ENCODE data around the gene METRNL. TPM values are rescaled to one million over a fixed set of nuclear protein-coding genes. Genes with fewer than 3 reads are reported as not detected.
A peak's percentile ranks its signal among the peaks of the same experiment; 100 is the strongest.

Gene METRNL
- total RNA-seq, 1 experiment from 2014 or later: 46.2 TPM

DNA sequence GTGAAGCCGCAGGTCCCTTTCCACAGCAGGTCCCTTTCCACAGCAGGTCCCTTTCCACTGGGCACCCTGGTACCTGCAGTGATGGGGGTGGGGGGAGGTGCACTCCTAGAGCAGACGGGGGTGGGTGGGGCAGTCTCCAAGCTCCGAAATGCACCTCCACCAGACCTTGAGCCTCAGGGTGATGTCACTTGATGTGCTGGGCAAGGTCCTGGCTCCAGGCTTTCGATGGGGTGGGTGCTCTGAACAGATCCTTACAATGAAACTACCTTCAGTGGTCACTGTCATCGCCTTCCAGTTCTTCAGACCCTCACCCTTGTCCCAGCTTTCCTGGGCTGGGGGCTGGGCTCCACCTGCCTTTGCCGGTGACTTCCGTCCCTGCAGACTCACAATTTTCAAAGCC lies 1.5 kb upstream of the METRNL start:
- Histone ChIP-seq H3K4me1 (peaks cover 32% of the 10 kb centered on the region), H3K4me3 (no peak overlapping the region), H3K9me3 (replicated peaks) (no peaks in the 10 kb centered on the region), H3K36me3 (peaks cover 10% of the 10 kb centered on the region), H3K27me3 (no peaks in the 10 kb centered on the region), H3K27ac (no peak overlapping the region)
- no peak for DNase-seq

DNA sequence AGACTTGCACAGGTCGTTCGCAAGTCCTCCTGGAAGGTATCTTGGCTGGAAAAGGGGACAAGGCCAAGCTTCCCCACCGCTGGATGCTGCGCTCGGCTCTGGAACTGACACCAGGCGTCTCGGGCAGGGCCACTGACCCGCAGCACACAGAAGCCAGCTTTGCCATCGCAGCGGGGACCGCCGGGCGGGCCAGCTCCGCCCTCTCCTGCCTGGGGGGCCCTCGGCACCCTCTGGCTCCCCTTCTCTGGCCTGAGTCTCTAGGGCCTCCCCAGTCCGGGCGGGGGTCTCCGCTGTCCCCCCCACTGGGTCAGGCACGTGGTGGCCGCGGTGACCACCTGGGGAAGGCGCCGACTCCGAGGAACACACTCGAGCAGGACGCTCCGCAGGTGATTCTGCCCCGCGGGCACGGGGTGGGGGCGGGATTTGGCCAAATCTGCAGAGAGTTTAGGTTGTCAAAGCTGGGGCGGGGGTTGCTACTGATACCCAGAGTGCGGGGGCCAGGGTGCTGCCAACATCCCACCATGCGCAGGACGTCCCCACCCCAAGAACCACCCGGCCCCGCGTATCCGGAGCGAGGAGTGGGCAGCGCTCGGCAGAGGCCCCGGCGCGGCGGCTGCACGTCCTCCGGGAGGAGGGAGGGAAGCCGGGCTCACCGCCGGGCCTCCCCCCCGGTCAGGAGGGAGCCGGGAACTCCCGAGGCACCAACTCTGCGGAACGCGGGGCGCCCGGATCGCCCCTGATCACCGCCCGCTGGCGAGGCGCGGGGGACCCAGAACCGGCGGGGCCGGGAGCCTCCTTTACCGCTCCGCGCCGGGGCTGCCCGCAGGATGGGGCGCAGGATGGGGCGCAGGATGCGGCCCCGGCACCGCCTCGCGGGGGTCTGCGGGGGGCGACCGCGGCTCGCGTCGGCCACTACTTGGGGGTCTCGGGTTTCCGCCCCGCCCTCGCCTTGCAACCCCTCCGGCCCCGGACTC lies 744 bp upstream of the METRNL start:
- no peak for DNase-seq
- Histone ChIP-seq H3K27me3 (no peaks in the 10 kb centered on the region), H3K36me3 (peaks cover 10% of the 10 kb centered on the region), H3K9me3 (replicated peaks) (no peaks in the 10 kb centered on the region), H3K4me1 (peaks cover 33% of the 10 kb centered on the region), H3K4me3 (peak overlapping the region; percentile 42), H3K27ac (no peak overlapping the region)

DNA sequence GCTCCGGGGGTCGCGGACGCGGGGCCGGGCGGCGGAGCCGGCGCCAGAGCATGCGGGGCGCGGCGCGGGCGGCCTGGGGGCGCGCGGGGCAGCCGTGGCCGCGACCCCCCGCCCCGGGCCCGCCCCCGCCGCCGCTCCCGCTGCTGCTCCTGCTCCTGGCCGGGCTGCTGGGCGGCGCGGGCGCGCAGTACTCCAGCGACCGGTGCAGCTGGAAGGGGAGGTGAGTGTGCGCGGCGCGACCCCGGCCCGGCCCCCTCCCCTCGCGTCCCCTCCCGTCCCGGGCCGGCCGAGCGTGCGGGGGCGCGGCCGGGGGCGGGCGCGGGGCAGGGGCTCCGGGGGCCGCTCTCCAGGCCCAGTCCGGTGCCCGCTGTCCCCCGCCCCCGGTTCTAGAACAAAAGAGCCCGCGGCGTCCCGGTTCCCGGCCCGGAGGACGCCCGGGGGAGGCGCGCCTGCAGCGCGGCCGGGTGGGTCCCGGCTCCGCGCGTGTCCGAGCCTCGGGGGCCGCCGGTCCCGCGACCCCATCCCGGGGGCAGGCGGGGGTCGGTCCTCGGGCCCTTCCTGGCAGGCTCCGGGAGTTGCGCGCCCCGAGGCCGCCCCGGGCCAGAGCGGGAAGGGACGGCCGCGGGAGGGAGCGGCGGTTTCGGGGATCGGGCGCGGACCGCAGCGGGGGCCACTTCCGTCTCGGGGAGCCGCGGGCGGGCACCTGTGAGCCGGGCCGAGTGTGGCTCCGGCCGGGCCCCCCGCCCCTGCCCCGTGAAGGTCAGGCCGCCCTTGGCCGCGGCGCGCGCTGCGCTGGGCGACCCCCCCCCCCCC lies 563 bp downstream of the METRNL start:
- Histone ChIP-seq H3K4me1 (peaks cover 42% of the 10 kb centered on the region), H3K36me3 (peaks cover 13% of the 10 kb centered on the region), H3K4me3 (peak overlapping the region; percentile 91), H3K9me3 (replicated peaks) (no peaks in the 10 kb centered on the region), H3K27me3 (no peaks in the 10 kb centered on the region), H3K27ac (no peak overlapping the region; the same call in 1 of the 2 replicates)
- no peak for DNase-seq

DNA sequence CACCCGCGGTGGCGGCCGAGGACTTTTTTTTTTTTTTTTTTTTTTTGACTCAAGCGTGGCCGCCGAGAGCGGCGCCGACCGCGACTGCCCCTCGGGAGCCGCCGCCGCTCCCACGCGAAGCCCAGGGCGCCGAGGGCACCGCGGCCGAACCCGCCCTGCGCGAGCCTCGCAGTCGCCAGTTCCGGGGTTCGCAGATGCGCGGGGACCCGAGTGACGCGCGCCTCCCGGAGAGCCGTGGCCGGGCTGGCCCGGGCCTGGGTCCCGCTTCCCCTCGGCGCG lies 1.1 kb downstream of the METRNL start:
- no peaks in the 10 kb centered on the region for H3K9me3 ChIP-seq (replicated peaks)
- H3K4me3 ChIP-seq: peak overlapping the region; percentile 91
- H3K4me1 ChIP-seq: peaks cover 43% of the 10 kb centered on the region
- H3K36me3 ChIP-seq: peaks cover 18% of the 10 kb centered on the region
- H3K27ac ChIP-seq: no peak overlapping the region
- H3K27me3 ChIP-seq: no peaks in the 10 kb centered on the region
- DNase-seq: no peak

DNA sequence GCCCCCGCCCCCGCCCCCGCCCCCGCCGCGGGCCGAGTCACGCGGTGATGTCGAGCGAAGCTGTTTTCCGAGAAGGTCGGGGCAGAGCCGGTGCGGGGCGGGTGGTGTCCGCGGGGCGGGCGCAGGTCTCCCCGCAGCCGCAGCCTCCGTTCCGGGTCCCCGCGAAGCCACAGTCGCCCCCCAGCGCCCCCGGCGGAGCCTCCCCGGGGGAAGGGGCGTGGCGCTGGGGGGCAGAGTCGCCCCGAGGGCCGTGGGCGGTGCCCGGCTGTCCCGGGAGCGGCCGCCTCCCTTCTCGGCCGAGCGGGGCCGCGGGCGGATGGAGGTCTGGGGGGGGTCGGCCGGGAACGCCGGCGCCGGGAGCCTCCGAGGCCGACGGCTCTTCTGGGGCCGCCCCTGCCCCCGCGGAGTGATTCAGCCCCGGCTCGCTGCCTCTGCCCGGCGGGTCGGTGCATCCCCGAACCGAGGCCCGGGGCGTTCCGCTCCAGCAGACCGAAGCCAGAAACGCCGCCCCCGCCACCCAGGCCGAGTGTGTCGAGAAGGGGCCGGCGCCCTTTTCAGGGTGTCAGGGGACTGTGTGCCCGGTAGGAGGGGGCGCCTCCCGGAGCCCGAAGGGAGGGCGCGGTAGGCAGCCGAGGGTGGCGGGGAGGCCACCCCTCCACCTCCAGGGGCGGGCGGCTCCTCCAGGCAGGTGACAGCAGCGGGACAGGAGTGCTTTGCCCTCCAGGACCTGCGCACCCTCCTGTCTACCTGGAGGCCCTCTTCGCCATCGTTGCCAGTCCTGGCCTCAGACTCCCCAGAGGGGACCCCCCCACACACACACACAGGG lies 1.7 kb downstream of the METRNL start:
- DNase-seq: peak in 1 of 2 experiments; percentile 58
- H3K4me3 ChIP-seq: peak overlapping the region; percentile 91
- H3K36me3 ChIP-seq: peaks cover 20% of the 10 kb centered on the region
- H3K27ac ChIP-seq: no peak overlapping the region; the same call in 1 of the 2 replicates
- H3K27me3 ChIP-seq: no peaks in the 10 kb centered on the region
- no peaks in the 10 kb centered on the region for H3K9me3 ChIP-seq (replicated peaks)
- peaks cover 48% of the 10 kb centered on the region for H3K4me1 ChIP-seq

DNA sequence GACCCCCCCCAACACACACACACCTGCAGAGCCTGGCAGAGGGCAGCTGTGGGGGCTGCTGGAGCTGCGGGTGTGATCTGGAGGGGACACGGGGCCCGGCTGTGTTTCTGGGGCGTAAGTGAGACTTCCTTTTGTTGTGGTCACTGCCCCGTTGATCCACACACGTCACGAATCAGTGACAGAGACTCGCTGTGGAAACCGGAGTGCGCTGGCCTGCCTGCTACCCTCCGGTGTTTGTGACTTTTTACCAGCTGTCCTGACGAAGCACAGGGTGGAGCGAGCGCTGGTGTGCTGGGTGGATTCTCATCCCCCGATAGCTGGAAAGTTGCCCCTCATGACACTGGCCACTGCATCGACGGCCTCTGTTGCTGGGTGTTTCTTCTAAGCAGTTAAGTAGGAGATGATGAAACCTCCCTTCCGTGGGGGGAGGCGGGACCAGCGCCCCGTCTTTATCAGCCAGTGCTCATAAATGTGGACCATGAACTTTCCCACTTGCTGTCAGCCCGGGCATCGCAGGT lies 2.3 kb downstream of the METRNL start:
- DNase-seq: no peak
- Histone ChIP-seq H3K27ac (no peak overlapping the region; the same call in 1 of the 2 replicates), H3K27me3 (no peaks in the 10 kb centered on the region), H3K36me3 (peaks cover 22% of the 10 kb centered on the region), H3K9me3 (replicated peaks) (no peaks in the 10 kb centered on the region), H3K4me3 (peak overlapping the region; percentile 91), H3K4me1 (peaks cover 55% of the 10 kb centered on the region)

DNA sequence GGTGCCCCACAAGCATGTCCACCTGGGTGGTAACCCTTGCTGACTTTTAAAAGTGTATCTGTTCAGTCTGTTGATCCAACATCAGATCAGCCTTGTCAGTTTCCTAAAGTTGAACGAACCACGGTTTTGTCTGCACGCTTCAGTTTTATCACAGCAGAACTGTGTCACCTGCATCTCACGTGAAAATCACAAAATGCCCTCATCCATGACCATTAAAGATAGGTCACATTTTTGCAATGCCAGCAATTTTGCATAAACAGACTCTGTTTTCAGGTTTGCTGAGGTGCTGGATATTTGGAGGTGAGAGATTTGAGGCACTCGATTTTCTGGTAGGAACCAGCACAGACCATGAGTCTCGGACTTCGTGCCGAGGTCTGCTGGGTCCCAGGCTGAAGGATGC lies 3.0 kb downstream of the METRNL start:
- no peak overlapping the region for H3K4me3 ChIP-seq
- H3K4me1 ChIP-seq: peaks cover 60% of the 10 kb centered on the region
- no peaks in the 10 kb centered on the region for H3K9me3 ChIP-seq (replicated peaks)
- H3K36me3 ChIP-seq: peaks cover 22% of the 10 kb centered on the region
- DNase-seq: no peak
- H3K27me3 ChIP-seq: no peaks in the 10 kb centered on the region
- no peak overlapping the region for H3K27ac ChIP-seq

DNA sequence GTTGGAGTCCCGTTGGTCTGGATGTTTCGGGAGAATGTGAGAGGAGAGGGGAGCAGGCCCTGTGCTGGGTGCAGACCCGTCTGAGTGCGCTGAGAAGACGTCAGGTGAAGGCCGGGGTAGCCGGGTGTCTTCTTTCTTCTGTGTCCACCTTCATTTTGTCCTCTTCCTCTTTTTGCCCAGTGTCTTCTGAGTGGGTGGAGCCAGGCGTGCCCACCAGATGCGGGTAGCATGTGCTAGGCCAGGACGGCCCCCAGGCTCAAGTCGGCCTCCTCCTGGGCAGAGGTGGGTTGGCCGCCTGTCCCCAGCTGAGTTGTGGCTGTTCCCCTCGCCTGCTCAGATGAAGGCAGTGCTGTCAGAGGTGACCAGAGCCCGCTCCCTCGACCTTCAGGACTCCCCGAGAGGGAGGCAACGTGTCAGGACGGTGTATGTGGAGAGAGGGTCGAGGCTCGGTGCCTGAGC lies 3.5 kb downstream of the METRNL start:
- Histone ChIP-seq H3K27me3 (no peaks in the 10 kb centered on the region), H3K4me3 (no peak overlapping the region), H3K9me3 (replicated peaks) (no peaks in the 10 kb centered on the region), H3K27ac (peak overlapping the region; percentile 50), H3K4me1 (peaks cover 64% of the 10 kb centered on the region), H3K36me3 (peaks cover 22% of the 10 kb centered on the region)
- no peak for DNase-seq

DNA sequence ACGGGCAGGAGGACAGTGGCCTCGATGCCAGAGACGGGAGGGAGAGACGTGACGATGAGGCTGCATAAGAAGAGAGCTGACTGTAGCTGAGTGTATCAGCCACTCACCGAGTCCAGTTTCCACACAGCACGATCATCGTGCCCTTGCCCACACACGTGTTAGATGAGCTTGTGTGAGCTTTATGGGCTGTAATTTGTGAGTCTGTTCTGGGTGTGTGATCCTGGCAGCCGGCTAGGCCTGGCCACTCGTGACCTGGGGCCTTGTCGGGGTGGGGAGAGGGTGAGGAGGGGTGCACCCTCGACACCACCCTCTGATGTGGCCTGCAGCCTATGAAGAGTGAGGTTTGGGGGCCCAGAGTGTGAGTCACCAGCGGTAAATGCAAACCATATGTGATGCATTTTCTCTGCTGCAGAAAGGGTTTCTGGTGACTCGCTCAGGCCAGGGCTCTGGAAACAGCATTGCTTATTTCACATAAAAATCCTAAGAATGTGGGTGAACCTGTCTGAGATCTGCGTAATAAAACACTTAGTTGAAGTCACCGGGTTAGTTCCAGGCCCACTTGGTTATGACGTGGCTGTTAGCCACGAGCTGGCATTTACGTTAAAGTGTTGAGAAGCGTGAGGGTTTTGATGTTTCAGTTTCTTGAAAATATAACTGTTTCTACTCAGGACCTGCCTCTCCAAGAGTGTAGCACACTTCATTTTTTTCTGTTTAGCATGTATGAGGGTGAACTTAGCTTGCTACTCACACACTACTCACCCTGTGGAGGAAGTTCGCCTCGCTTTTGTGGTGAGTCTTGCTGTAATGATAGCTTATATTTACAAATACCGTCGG lies 4.2 kb downstream of the METRNL start:
- Histone ChIP-seq H3K27ac (peak overlapping the region; percentile 50), H3K36me3 (peaks cover 28% of the 10 kb centered on the region), H3K27me3 (no peaks in the 10 kb centered on the region), H3K4me3 (no peak overlapping the region), H3K9me3 (replicated peaks) (no peaks in the 10 kb centered on the region), H3K4me1 (peaks cover 71% of the 10 kb centered on the region)
- peak; percentile 75 to 82 for DNase-seq

DNA sequence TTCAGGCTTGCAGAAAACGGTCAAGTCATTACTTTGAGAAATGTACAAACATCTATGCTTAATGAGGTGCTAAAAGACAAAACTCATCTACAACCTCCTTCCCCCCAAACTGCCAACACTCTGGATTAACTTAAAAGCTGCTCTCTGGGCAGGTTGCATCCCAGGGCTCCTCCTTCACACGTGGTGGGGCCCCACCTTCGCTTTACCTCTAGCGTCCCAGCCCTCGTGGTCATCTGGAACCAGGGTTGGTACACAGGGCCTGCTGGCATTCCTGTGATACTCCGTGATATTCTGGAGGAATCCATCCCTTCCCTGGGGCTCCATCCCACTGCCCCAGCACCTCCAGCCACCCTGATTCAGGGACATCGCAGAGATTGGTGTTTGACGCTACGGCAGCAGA lies 4.8 kb downstream of the METRNL start:
- Histone ChIP-seq H3K27me3 (no peaks in the 10 kb centered on the region), H3K9me3 (replicated peaks) (no peaks in the 10 kb centered on the region), H3K27ac (peak overlapping the region; percentile 50), H3K4me1 (peaks cover 76% of the 10 kb centered on the region), H3K36me3 (peaks cover 33% of the 10 kb centered on the region), H3K4me3 (no peak overlapping the region)
- no peak for DNase-seq

DNA sequence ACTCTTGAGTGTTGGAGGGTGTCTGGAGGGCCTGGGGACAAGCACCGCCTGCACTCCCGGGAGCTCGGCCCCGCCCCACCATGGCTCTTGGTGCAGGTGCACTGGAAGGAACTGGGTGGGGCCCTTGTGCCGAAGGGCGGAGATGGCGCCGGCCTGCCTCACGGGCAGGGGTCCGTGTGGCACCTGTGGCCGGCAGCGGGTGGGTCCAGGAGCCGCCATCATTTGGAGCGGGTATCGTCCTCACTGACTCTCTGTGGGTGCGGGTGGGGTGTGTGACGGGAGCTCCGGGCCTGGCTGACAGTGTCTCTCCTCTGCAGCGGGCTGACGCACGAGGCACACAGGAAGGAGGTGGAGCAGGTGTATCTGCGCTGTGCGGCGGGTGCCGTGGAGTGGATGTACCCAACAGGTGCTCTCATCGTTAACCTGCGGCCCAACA lies 5.2 kb downstream of the METRNL start:
- no peaks in the 10 kb centered on the region for H3K27me3 ChIP-seq
- H3K4me3 ChIP-seq: no peak overlapping the region
- peaks cover 37% of the 10 kb centered on the region for H3K36me3 ChIP-seq
- no peaks in the 10 kb centered on the region for H3K9me3 ChIP-seq (replicated peaks)
- H3K4me1 ChIP-seq: peaks cover 76% of the 10 kb centered on the region
- no peak for DNase-seq
- peak overlapping the region; percentile 50; the same call in 1 of the 2 replicates for H3K27ac ChIP-seq

DNA sequence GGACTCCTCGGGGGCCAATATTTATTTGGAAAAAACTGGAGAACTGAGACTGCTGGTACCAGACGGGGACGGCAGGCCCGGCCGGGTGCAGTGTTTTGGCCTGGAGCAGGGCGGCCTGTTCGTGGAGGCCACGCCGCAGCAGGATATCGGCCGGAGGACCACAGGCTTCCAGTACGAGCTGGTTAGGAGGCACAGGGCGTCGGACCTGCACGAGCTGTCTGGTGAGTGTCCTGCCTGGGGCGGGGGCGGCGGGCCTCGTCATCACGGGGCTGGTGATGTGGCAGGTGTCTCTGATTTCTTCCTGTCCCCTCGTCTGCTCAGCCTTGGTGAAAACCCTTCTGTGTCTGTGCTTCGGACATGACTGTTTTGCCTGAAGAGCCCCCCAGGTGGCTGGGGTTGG lies 5.7 kb downstream of the METRNL start:
- Histone ChIP-seq H3K9me3 (replicated peaks) (no peaks in the 10 kb centered on the region), H3K27ac (peak overlapping the region; percentile 95), H3K4me1 (peaks cover 76% of the 10 kb centered on the region), H3K27me3 (no peaks in the 10 kb centered on the region), H3K4me3 (no peak overlapping the region), H3K36me3 (peaks cover 39% of the 10 kb centered on the region)
- DNase-seq: no peak

DNA sequence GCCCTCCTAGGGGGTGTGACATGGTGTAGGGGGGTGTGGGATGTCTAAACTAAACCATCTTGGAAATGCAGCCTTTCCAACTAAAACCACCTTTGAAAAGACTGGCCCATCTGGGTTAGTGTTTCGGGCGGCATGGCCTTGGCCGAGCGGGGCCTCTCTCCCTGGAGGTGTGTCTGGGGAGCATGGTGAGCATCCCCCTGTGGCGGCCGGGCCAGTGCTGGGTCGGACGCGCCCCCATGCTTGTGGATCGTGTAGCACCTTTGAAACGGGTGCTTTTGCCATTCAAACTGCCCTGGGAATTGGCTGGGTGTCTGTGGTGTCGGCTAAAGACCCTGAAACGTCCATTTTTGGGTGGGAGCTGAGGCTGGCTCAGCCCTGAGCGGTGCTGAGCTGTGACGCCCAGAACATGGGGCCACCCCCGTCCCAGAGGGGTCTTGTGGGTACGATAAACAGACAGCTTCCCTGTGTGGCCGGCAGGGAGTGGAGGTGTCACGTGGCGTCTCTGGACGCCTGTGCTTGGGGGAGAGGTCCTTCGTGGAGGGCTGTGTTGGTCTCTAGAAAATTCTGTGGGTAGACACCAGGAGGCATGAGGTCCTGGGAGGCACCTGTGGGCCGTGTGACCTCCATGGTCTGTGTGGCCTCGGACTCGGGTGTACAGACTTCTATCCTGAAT lies 6.3 kb downstream of the METRNL start:
- Histone ChIP-seq H3K36me3 (peaks cover 41% of the 10 kb centered on the region), H3K4me1 (peaks cover 76% of the 10 kb centered on the region)

More for the DNA sequence above, 6.3 kb downstream of the METRNL start:
- H3K9me3 ChIP-seq (replicated peaks): no peaks in the 10 kb centered on the region
- no peaks in the 10 kb centered on the region for H3K27me3 ChIP-seq
- H3K27ac ChIP-seq: peak overlapping the region; percentile 95
- no peak overlapping the region for H3K4me3 ChIP-seq
- DNase-seq: no peak

Measured in SJCRH30 (cell line).